GM21786 (cell line): ENCODE data around the gene C12orf43.

Experiments used
- ATAC-seq: cut with Tn5 transposase; IDR thresholded peaks from one replicate; pipeline ENCODE4 v1.9.1; 2021; ENCODE audit not compliant: unreplicated experiment

The C12orf43 gene

GRCh38 chr12:121000530-121000929, 15.8 kb downstream of the C12orf43 start:
- ATAC-seq: no peak

DNA sequence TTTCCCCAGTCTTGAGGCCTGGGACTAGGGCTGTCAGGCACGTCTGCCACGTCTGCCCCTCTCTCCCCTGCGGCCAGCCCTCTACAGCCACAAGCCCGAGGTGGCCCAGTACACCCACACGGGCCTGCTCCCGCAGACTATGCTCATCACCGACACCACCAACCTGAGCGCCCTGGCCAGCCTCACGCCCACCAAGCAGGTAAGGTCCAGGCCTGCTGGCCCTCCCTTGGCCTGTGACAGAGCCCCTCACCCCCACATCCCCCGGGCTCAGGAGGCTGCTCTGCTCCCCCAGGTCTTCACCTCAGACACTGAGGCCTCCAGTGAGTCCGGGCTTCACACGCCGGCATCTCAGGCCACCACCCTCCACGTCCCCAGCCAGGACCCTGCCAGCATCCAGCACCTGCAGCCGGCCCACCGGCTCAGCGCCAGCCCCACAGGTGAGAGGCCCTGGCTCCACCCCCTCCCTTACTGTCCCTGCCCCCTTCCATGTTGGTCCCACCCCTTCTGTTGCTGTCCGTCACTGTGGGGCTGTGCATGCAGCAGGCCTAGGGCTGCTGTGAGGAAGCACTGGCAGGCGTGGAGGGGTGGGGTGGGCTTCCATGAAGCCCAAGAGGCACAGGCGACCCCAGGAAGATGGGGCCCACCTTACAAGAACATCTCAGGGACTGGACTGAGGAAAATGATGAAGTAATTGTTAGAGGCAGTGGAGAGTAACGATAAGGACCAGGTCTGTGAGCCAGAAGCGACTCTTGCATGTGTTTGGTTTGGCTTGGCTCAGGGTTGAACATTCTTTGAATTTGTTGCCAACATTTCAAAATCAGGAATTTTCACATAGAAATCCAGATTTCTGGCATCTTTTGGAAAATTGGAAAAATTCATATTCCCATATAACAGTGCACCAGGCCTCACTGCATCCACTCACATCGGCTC, 16.8 kb downstream of the C12orf43 start:
- no peak for ATAC-seq

GRCh38 chr12:120998435-120998834, 17.9 kb downstream of the C12orf43 start:
- no peak for ATAC-seq

DNA sequence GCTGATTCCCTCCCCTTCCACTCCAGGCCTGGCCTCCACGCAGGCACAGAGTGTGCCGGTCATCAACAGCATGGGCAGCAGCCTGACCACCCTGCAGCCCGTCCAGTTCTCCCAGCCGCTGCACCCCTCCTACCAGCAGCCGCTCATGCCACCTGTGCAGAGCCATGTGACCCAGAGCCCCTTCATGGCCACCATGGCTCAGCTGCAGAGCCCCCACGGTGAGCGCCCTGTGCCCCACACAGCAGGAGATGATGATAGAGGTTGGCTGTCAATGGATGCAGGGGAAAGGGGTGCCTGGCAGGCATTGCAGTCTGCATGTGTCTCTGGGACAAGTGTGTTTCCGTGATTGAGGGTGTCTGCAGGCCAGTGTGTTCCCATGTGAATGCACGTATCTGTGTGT, 18.8 kb downstream of the C12orf43 start:
- no peak for ATAC-seq

GRCh38 chr12:120996133-120996746, 20.0 kb downstream of the C12orf43 start:
- ATAC-seq: no peak

GRCh38 chr12:120994589-120995337, 21.5 kb downstream of the C12orf43 start:
- no peak for ATAC-seq

DNA sequence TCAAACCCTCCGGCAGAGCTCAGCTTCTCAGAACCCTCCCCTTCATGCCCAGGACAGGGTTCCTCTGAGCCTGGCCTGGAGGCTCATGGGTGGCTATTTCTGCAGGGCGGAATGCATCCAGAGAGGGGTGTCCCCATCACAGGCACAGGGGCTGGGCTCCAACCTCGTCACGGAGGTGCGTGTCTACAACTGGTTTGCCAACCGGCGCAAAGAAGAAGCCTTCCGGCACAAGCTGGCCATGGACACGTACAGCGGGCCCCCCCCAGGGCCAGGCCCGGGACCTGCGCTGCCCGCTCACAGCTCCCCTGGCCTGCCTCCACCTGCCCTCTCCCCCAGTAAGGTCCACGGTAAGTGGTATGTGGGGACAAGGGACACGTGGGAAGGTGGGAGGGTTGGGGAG, 22.2 kb downstream of the C12orf43 start:
- ATAC-seq: no peak

DNA sequence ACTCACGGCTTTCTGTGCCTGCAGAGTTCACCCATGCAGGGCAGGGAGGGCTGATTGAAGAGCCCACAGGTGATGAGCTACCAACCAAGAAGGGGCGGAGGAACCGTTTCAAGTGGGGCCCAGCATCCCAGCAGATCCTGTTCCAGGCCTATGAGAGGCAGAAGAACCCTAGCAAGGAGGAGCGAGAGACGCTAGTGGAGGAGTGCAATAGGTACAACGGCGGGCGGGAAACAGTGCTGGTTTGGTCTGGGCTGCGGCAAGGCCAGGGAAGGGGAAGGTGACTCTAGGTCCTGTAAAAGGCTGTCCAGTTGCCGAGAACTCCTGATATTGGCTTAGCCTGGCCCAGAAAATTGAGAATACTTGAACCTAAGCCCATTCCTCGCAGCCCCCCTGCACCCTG, 22.8 kb downstream of the C12orf43 start:
- no peak for ATAC-seq

- ATAC-seq: no peak
Measured at GRCh38 chr12:120992989-120993388, 23.3 kb downstream of the C12orf43 start.

- ATAC-seq: no peak
Measured at GRCh38 chr12:120991965-120992364, 24.3 kb downstream of the C12orf43 start.

- ATAC-seq: no peak
Measured at GRCh38 chr12:120990487-120991055, 25.7 kb downstream of the C12orf43 start.

DNA sequence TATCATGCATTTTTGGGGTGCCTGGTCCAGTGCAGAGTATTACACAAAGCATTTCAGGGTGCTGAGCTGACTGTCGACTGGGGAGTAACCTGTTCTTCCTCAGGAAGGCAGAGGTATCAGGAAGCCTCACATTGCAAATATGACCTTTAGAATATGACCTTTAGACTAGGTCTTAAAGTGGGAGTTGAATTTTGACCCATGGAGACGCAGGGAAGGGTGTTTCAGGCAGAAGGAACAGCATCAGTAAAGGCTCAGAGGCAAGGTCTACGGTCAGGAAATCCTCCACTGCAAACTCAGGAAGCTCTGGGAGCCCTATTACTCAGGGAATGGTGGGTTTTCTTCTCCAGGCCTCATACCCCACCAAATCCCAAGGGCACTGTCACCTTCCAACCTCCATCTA, 26.6 kb downstream of the C12orf43 start:
- ATAC-seq: no peak

- ATAC-seq: no peak
Measured at GRCh38 chr12:120988658-120989057, 27.6 kb downstream of the C12orf43 start.

DNA sequence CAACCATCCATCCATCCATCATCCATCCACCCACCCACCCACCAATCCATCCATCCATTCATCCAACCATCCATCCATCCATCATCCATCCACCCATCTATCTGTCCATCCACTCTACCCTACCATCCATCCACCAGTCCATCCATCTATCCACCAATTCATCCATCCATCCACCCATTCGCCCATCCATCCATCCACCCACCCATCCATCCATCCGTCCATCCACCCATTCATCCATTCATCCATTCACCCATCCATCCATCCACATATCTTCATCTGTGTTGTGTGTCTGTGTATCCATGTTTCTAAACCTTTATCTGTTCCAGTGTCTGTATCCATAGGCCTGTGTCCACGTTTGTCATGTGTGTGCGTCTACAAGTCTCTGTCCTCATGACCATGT, 28.1 kb downstream of the C12orf43 start:
- no peak for ATAC-seq

DNA sequence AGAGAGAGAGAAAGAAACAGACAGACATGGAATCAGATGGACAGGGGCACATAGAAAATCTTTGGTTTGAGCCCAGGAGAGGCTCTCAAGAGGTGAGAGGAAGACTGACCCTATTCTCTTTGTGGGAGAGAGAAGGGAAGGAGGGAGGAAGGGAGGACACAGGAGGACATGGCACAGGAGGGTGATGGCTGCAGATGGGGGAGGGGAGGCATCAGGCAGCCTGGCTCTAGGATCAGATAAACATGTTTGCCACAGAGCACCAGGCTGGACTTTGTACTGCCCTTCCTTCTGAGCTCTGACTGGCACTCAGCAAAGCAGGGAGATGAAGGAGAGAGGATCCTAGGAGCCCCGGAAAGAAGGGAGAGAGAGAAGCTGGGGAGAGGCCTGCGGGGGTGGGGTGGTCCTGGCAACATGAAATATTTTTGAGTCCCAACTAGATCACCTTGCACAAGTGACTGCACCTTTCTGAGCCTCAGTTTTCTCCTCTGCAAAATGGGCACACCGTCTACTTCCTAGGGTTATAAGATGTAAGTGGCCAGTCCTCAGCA, 31.9 kb downstream of the C12orf43 start:
- ATAC-seq: no peak

DNA sequence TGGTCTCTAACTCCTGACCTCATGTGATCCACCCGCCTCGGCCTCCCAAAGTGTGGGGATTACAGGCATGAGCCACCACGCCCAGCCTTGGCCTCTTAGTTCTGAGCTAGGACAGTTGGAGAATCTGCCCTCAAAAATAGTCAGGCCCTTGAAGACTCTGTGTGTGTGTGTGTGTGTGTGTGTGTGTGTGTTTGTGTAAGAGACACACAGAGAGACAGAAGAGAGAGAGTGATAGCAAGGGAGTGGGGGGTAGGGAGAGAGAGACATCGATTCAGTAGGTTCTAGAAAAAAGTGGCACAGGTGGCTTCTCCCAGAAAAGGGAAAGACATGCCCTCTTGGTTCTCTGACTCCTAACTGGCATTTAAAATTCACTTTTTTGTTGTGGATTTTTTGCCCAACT, 32.5 kb downstream of the C12orf43 start:
- no peak for ATAC-seq

DNA sequence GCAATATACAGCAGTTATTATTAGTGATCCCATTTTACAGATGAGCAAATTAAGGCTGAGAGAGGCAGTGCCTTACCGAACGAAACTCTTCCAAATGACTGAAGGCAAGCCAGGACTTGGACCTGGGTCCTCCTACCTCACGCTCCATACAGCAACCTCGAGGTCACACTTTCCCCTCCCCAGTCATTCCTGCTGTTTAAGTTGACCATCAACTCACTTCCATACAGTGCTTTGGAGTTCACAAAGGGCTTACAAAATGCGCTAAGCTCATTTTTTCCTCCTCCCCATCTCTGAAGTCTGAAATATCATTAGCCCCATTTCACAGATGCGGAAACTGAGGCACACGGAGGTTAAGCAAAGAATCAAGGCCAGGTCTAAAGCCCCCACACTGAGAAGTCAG, 33.6 kb downstream of the C12orf43 start:
- no peak for ATAC-seq

- ATAC-seq: no peak
Measured at GRCh38 chr12:120981407-120981941, 34.8 kb downstream of the C12orf43 start.

DNA sequence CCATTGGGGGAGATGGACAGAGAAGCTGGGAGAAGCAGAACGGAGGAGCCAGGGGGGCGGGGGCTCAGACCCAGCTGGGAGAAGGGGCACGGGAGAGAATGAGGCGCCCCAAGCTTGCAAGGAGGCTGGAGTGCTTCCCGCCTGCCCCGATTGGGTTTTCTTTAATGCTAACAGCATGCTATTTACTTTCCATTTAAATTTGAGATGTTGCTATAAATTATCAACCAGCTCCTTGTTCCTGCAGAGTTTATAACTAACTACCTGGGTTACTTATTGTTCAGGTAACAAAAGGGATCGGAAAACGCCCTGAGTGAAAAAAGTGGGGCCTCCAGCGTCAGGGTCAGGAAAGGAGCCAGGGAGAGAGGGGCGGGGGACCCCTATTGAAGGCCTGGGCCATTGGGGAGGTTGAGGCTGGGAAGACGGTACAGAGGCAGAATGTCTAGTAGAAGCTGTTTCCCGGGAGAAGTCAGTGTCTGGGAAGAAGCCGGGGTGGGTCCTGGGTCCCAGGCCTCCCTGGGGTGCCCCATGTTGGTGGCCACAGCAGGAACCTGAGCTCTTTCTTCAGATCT, 35.4 kb downstream of the C12orf43 start:
- no peak for ATAC-seq

DNA sequence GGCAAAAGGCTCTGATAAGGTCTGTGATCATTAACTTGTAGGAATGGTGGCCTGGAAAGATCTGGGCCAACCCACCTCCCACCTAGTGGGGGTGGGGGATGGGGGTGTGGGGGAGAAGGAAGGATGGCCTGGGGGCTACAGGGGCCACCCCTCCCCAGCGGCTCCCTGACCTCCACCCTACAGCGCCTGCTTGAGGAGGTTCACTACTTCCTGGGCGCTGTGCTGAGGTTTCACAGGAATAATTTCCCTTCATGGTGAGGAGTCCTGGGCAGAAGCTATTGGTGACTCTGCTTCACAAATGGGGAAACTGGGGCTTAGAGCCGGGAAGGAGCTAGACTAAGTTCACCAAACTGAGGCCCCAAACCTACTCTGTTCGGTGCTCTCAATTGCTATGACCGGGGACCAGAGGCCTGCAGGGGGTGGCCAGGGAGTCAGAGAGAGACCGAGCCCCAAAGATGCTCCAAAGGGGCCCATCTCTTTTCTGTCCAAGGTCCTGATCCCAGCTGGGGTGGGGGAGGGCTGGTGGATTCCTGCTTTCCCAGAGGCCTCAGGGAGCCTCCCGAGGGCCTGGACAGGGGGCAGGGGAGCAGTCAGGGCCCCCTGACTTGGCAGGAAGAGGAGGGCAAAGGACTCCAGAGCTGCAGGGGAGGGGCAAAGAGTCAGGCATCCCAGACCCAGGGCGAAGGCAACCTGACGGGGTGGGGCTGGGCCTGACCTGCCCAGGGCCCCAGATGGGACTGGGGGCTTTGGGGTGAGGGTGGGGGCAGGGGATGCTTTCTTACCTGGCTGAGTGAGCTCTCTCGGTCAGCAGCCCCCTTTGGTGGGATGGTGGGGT, 36.2 kb downstream of the C12orf43 start:
- no peak for ATAC-seq
